MM.1S (cell line): ENCODE measurements around the gene KIAA0319L.

Experiments used
- CTCF ChIP-seq: fragments of 300-600 bp; sonication (generic); IDR thresholded peaks from 2 replicates; pipeline ENCODE4 v1.5.1; 2016; ENCODE audit warnings: antibody characterized with exemption, low read length, mixed read lengths
- EZH2 ChIP-seq: fragments of 300-600 bp; sonication (generic); optimal IDR thresholded peaks from 2 replicates; pipeline ENCODE3; 2017; ENCODE audit warnings: low read depth, mild to moderate bottlenecking, antibody characterized with exemption, low read length, mixed read lengths

- TF ChIP-seq CTCF = no peak
- TF ChIP-seq EZH2 = no peak
Observed at GRCh38 chr1:35564884-35565741, 7.9 kb upstream of the KIAA0319L start.
